Thymus (tissue), 11 donors: ENCODE results near the gene CNGB1. TPM values are rescaled to one million over a fixed set of nuclear protein-coding genes. Genes with fewer than 3 reads are reported as not detected.
"Not testable (repeated sequence)": the region's sequence is repeated elsewhere in the genome, so short reads cannot be mapped to it uniquely, and the experiment has no call there.

Experiments
- DNase-seq, 9 donors: peaks; one replicate each; pipeline ENCODE4 v3.0.0-alpha.2; 2013; ENCODE audit warnings: low spot score in 9 of 9, low read depth in 6 of 9, missing footprints in 1 of 9
- H3K27ac ChIP-seq, 2 donors: one replicate each; pipeline ENCODE4 v1.5.1; 2013; ENCODE audit warnings: control low read depth in 1 of 2, low read depth in 1 of 2, low read length in 1 of 2, mild to moderate bottlenecking in 1 of 2, moderate library complexity in 1 of 2
- H3K27me3 ChIP-seq, 2 donors: one replicate each; pipeline ENCODE4 v1.5.1; 2013; ENCODE audit warnings: low read length in 1 of 2; ENCODE audit not compliant: control insufficient read depth in 2 of 2, insufficient read depth in 1 of 2
- H3K36me3 ChIP-seq, 2 donors: one replicate each; pipeline ENCODE4 v1.5.1; 2013; ENCODE audit warnings: low read length in 1 of 2, mild to moderate bottlenecking in 1 of 2, moderate library complexity in 1 of 2; ENCODE audit not compliant: control insufficient read depth in 2 of 2, insufficient read depth in 2 of 2
- H3K4me1 ChIP-seq, 2 donors: one replicate each; pipeline ENCODE4 v1.5.1; 2013; ENCODE audit warnings: low read length in 2 of 2; ENCODE audit not compliant: control insufficient read depth in 2 of 2, insufficient read depth in 2 of 2
- H3K4me3 ChIP-seq, 2 donors: one replicate each; pipeline ENCODE4 v1.5.1; 2013; ENCODE audit warnings: low read length in 2 of 2, control low read depth in 1 of 2, mild to moderate bottlenecking in 1 of 2
- H3K9me3 ChIP-seq, 2 donors: one replicate each; pipeline ENCODE4 v1.5.1; 2013; ENCODE audit warnings: low read length in 1 of 2, mild to moderate bottlenecking in 1 of 2; ENCODE audit not compliant: control insufficient read depth in 2 of 2, insufficient read depth in 1 of 2
- WGBS: extraction: QIAGEN DNeasy Blood & Tissue Kit; methylation state at CpG from one replicate; pipeline ENCODE4 v1.1.7; 2013; 5-methylcytosine and 5-hydroxymethylcytosine counted together
- polyA plus RNA-seq: library from polyadenylated mRNA; stranded (reverse); fragments of 200-250 nt; gene quantifications from one replicate; pipeline ENCODE4 v1.2.3, GENCODE V29; 2013
- total RNA-seq: library from RNA; stranded (reverse); fragments of 120-200 nt; gene quantifications from one replicate; pipeline ENCODE4 v1.2.4, GENCODE V29; 2013
- donor health status: healthy.

CNGB1 gene
- total and polyA plus RNA-seq, 2 donors = 0.19 to 0.43 TPM

DNA sequence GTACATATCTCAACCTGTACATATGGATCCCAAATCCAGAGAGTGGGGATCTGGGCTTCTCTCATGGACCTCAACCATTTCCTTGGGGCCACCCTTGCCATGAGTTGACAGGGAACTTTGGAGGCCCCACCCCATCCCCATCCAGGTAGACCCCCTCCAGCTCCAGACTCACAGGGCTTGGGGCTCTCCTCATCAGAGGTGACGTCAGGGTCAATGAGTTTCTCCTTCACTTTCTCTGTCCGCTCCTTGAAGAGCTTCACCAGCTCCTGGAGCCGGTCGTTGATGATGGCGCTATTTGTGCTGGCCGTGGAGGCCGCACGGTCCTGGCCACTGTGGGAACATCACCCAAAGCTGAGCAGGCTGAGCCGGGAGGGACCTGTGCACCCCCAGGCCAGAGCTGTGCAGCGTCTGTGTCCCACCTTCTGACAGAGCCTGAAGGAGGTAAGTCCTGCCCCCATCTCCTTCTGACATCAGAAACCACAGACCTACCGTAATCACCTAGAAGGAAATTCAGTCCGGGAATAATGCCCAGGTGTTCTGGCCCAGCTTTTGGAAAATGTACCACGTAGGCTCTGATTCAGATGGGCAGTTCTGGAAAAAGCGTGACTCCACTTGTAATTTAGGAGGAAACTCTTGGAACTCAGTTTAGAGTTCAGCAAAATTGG, 50.6 kb downstream of the CNGB1 start:
- no peak for DNase-seq
- Histone ChIP-seq H3K27me3 (no peaks in the 10 kb centered on the region), H3K36me3 (no peaks in the 10 kb centered on the region), H3K27ac (no peak overlapping the region), H3K9me3 (no peaks in the 10 kb centered on the region), H3K4me3 (no peak overlapping the region), H3K4me1 (no peaks in the 10 kb centered on the region)
- 91% methylated on average over 14 of the region's 14 CpGs for WGBS

DNA sequence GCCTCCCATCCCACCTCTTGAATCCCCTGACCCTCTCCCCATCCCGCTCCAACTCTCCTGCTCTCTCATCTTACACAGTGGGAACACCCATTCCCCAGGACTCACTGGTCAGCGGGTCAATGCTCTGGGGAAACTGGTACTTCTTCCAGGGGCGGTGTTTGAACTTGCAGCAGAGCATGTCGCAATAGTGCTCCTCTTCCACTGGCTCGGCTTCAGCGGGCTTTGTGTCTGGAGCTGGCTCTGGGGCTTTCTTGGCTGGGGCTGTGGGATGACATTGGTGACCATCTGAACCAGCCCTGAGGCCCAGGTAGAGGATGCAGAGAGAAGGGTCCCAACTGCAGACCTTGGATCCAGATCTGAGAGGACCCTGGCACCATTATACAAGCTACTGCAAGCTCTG, 51.9 kb downstream of the CNGB1 start:
- Histone ChIP-seq H3K27me3 (peaks cover 0 to 2% of the 10 kb centered on the region in 2 donors), H3K4me1 (no peaks in the 10 kb centered on the region), H3K27ac (no peak overlapping the region), H3K9me3 (no peaks in the 10 kb centered on the region), H3K36me3 (no peaks in the 10 kb centered on the region), H3K4me3 (no peak overlapping the region)
- 96% methylated on average over 6 of the region's 6 CpGs for WGBS
- DNase-seq = no peak

DNA sequence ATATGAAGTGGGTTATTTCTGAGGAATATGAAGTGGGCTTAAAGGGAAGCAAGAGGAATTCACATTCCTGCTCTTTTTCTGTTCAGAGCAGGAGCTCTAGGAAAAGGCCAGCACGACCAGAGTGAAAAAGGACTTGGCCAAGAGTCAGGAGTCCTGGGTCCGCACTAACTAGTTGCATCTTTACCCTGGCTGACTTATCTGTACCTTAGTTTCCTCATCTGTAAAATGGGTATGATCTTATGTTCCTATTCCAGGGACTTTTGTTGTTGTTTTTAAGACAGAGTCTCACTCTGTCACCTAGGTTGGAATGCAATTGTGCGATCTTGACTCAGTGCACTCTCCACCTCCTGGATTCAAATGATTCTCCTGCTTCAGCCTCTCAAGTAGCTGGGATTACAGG, 52.5 kb downstream of the CNGB1 start:
- no peak overlapping the region for H3K27ac ChIP-seq
- no peaks in the 10 kb centered on the region for H3K9me3 ChIP-seq
- H3K4me3 ChIP-seq = no peak overlapping the region
- no peaks in the 10 kb centered on the region for H3K4me1 ChIP-seq
- H3K36me3 ChIP-seq = no peaks in the 10 kb centered on the region
- no peak for DNase-seq
- WGBS = 96% methylated on average over 3 of the region's 3 CpGs
- H3K27me3 ChIP-seq = peaks cover 0 to 2% of the 10 kb centered on the region in 2 donors

DNA sequence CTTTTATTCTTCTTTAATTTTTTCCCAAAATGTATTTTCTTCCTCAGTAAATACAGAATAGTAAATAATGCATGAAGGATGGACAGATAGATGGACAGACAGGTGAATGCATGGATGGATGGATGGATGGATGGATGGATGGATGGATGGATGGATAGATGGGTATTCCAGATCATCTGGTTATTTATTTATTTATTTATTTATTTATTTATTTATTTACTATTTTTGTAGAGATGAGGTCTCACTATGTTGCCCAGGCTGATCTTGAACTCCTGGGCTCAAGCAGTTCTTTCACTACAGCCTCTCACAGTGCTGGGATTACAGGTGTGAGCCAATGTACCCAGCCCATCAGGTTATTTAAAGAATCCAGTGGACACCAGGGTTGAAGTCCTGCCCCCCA, 53.0 kb downstream of the CNGB1 start:
- H3K4me3 ChIP-seq, H3K27me3 ChIP-seq, H3K36me3 ChIP-seq, H3K4me1 ChIP-seq, DNase-seq, H3K9me3 ChIP-seq, H3K27ac ChIP-seq: not testable (repeated sequence)

DNA sequence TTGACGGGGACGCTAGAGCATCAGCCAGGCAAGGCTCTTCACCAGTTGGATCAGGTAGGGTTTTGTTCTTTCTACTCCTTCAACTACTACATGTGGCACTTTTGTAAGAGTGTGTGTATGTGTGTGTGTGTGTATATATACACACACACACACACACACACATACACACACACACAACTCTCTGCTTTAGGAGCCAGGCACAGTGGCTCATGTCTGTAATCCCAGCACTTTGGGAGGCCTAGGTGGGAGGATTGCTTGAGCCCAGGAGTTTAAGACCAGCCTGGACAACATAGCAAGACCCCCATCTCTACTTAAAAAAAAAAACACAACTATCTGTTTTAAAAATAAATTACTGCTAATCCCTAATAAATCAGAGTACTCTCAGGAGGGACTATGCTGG, 53.4 kb downstream of the CNGB1 start:
- not testable (repeated sequence) for H3K36me3 ChIP-seq, H3K4me3 ChIP-seq, H3K27me3 ChIP-seq, H3K4me1 ChIP-seq, DNase-seq, H3K27ac ChIP-seq, H3K9me3 ChIP-seq
- 100% methylated on average over 2 of the region's 2 CpGs for WGBS

DNA sequence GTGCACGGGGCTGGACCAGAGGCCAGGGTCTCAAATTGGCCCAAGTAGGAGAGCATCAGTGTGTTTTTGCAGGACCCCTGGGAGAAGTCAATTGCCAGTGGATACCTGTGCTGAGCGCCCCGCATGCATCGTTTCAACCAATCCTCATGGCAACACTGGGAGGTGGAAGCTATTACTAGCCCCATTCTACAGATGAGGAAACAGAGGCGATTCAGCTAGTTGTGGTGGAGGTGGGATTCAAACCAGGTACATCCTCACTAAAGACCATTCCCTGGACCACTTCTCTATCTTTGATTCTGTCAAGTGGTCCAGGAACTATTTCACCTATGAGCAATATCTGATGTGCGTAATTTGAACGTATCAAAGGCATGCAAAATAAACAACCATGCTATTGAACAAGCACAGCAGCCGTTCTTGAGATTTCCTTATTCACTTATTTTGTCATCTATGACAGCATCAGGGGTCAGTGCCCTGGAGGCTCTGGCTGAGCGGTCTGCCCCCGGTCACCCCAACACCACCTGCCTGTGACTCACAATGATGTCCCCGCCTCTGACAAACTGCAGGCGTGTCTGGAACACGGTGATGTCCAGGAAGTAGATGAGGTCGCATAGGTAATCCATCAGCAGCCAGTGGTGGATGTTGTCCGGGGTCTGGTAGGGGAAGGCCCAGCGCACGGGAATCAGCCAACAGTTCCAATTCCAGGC, 54.0 kb downstream of the CNGB1 start:
- Histone ChIP-seq H3K36me3 (no peaks in the 10 kb centered on the region), H3K4me3 (no peak overlapping the region), H3K27me3 (peaks cover 0 to 4% of the 10 kb centered on the region in 2 donors), H3K27ac (no peak overlapping the region), H3K9me3 (no peaks in the 10 kb centered on the region), H3K4me1 (no peaks in the 10 kb centered on the region)
- 87% methylated on average over 17 of the region's 17 CpGs for WGBS
- no peak for DNase-seq

DNA sequence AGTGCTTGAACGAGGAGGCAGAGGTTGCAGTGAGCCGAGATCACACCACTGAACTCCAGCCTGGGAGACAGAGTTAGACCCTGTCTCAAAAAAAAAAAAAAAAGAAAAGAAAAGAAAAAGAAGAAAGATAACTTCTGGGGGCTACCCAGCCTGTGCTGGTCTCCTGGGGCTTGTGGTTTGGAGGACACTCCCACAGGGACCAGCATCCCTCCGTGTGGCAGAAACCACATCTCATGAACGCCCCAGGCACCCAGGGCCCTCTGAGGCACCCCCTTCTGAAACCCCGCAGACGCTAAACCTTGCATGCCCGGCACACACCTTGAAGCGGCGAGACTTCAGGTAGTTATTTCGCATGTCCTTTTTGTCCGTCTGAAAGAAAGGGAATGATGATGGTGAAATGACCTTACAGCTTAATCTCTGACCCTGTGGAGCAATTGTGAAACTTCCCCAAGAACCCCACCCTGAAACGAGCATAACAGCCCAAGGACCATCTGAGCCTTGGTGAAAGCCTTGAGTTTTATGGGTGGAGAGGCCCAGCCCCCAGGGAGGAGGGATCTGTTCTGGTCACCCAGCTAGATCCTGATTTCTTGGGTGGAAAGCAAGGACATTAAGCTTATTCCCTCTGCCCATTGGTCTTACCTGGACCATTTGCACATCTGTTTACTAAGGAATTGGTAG, 55.0 kb downstream of the CNGB1 start:
- H3K4me3 ChIP-seq = no peak overlapping the region
- no peaks in the 10 kb centered on the region for H3K36me3 ChIP-seq
- DNase-seq = no peak
- no peaks in the 10 kb centered on the region for H3K9me3 ChIP-seq
- no peak overlapping the region for H3K27ac ChIP-seq
- WGBS = 77% methylated on average over 12 of the region's 12 CpGs
- H3K4me1 ChIP-seq = no peaks in the 10 kb centered on the region
- peaks cover 0 to 4% of the 10 kb centered on the region in 2 donors for H3K27me3 ChIP-seq

DNA sequence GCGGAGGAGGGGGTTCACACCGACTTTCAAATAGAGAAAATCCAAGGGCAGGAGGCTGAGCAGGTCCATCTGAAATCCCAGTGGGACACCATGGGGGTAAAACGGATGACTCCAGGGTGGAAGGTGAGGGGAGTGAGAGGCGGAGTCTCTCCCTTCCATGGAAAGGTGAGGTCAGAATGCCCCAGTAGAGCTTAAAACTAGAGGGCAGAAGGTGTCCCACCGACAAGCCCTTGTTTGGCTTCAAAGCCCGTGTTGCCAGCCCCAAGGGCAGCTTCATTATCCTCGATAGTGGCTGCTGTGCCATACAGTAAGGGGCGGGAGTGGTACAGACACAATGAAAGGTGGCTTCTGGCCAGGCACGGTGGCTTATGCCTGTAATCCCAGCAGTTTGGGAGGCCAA, 55.7 kb downstream of the CNGB1 start:
- Histone ChIP-seq H3K36me3 (no peaks in the 10 kb centered on the region), H3K4me3 (no peak overlapping the region), H3K9me3 (no peaks in the 10 kb centered on the region), H3K4me1 (no peaks in the 10 kb centered on the region), H3K27me3 (peaks cover 0 to 4% of the 10 kb centered on the region in 2 donors), H3K27ac (no peak overlapping the region)
- no peak for DNase-seq
- WGBS = 88% methylated on average over 9 of the region's 9 CpGs
